PC-3 (cell line): Measurements from ENCODE around the gene SMIM26. TPM values are rescaled to one million over a fixed set of nuclear protein-coding genes. Genes with fewer than 3 reads are reported as not detected.

Experiments used
- ATAC-seq: fragments of 200-7000 bp; cut with Tn5 transposase; 2 replicates; pipeline ENCODE4 v1.9.1; 2020; ENCODE audit warnings: mild to moderate bottlenecking, moderate library complexity
- BruUV-seq: library from RNA; stranded (reverse); fragments of 400-500 nt; replicated peaks from 2 replicates; lab custom pipeline; 2021; lab: Mats Ljungman, UMichigan
- CTCF ChIA-PET: fragments of 300-600 bp; sonication (Branson Sonifier 250); formaldehyde crosslinking; loops from one replicate; lab custom pipeline; 2022; ENCODE audit warnings: antibody characterized with exemption; lab: Charles Lee
- POLR2A ChIA-PET: fragments of 300-600 bp; sonication (Branson Sonifier 250); formaldehyde crosslinking; loops from one replicate; lab custom pipeline; 2022; ENCODE audit warnings: antibody characterized with exemption; ENCODE audit not compliant: unreplicated experiment; lab: Charles Lee
- DNase-seq: peaks from one replicate; pipeline ENCODE4 v3.0.0-alpha.2; 2015
- H2AFZ ChIP-seq: fragments of 300-600 bp; sonication (generic); 2 replicates; pipeline ENCODE4 v1.6.0; 2016; ENCODE audit warnings: antibody characterized with exemption, low read length
- H3F3A ChIP-seq: fragments of 300-600 bp; sonication (generic); one replicate; pipeline ENCODE4 v1.6.0; 2017; ENCODE audit warnings: antibody characterized with exemption, low read length, control low read depth, mild to moderate bottlenecking; ENCODE audit not compliant: unreplicated experiment
- H3K27ac ChIP-seq: fragments of 300-600 bp; sonication (generic); 2 replicates; pipeline ENCODE4 v1.5.1; 2016; ENCODE audit warnings: mild to moderate bottlenecking, low read length
- H3K27me3 ChIP-seq: fragments of 300-600 bp; sonication (generic); 2 replicates; pipeline ENCODE4 v1.6.1; 2016; ENCODE audit warnings: low read length, mixed read lengths
- H3K36me3 ChIP-seq: fragments of 300-600 bp; sonication (generic); 2 replicates; pipeline ENCODE4 v1.6.1; 2016; ENCODE audit warnings: low read depth, mixed run types, low read length, mixed read lengths
- H3K4me1 ChIP-seq: fragments of 300-600 bp; sonication (generic); 2 replicates; pipeline ENCODE4 v1.5.1; 2016; ENCODE audit warnings: low read length; ENCODE audit not compliant: insufficient read depth
- H3K4me2 ChIP-seq: fragments of 300-600 bp; sonication (generic); 2 replicates; pipeline ENCODE4 v1.6.0; 2016; ENCODE audit warnings: low read length
- H3K4me3 ChIP-seq: fragments of 300-600 bp; sonication (generic); 2 replicates; pipeline ENCODE4 v1.5.1; 2016; ENCODE audit warnings: mild to moderate bottlenecking, low read length, mixed read lengths
- H3K79me2 ChIP-seq: fragments of 300-600 bp; sonication (generic); 2 replicates; pipeline ENCODE4 v1.6.1; 2017; ENCODE audit warnings: low read length, mixed read lengths
- H3K9ac ChIP-seq: fragments of 300-600 bp; sonication (generic); 2 replicates; pipeline ENCODE4 v1.6.0; 2016; ENCODE audit warnings: mild to moderate bottlenecking, low read length
- H3K9me2 ChIP-seq: fragments of 300-600 bp; sonication (generic); replicated peaks from 2 replicates; pipeline ENCODE4 v1.6.1; 2016; ENCODE audit warnings: mixed run types, low read length, mixed read lengths
- H3K9me3 ChIP-seq: fragments of 300-600 bp; sonication (generic); 2 replicates; pipeline ENCODE4 v1.6.1; 2016; ENCODE audit warnings: low read length, mixed read lengths
- H4K20me1 ChIP-seq: fragments of 300-600 bp; sonication (generic); 2 replicates; pipeline ENCODE4 v1.6.1; 2016; ENCODE audit warnings: low read length, mixed read lengths
- EZH2 ChIP-seq: fragments of 300-600 bp; sonication (generic); IDR thresholded peaks from one replicate; pipeline ENCODE4 v1.6.1; 2017; ENCODE audit warnings: antibody characterized with exemption, mild to moderate bottlenecking, low read length; ENCODE audit not compliant: unreplicated experiment
- EZH2phosphoT487 ChIP-seq: fragments of 300-600 bp; sonication (generic); IDR thresholded peaks from 2 replicates; pipeline ENCODE4 v1.6.1; 2018; ENCODE audit warnings: mild to moderate bottlenecking, antibody characterized with exemption, low read length, borderline replicate concordance
- intact Hi-C: fragments of 100-400 bp; cut with micrococcal nuclease; formaldehyde crosslinking; loops from 2 replicates; pipeline ENCODE4 v1.9.0; 2023
- total RNA-seq: library from RNA; depleted of rRNA; stranded (reverse); fragments of >200 nt; gene quantifications from 2 replicates; pipeline ENCODE4 v1.2.3, GENCODE V29; 2014
- TF ChIP-seq, protein P1 (sequence below): fragments of 300-600 bp; sonication (generic); conservative IDR thresholded peaks from 2 replicates; pipeline ENCODE4 v1.5.1; 2017; ENCODE audit warnings: antibody characterized with exemption, low read depth, mild to moderate bottlenecking, low read length

Gene SMIM26
- total RNA-seq, 1 experiment from 2014 or later: 83.6 TPM

DNA sequence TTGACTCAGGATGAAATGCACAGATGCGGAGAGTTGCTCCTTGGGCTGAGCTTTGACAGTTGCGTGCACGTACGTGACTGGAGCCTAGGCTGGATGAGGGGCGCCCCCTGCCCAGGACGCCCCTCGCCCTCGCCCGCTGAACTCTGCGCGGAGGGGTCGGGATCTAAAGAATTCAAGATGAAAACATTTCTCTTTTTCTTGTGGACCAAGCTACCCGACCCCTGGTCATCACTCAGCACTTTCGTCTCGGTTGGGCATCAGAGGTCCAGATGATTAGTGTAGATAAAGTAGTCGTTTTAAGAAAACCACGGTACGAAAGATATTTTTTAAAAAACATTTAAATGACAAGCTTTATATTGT lies 21.3 kb downstream of the SMIM26 start:
- Histone ChIP-seq H3K79me2 (peaks cover 42% of the 10 kb centered on the region), H3K4me3 (peak overlapping the region; percentile 75), H3K27ac (peak overlapping the region; percentile 61), H3K4me1 (peaks cover 14% of the 10 kb centered on the region; the same call in 1 of the 2 replicates), H3F3A (no peaks in the 10 kb centered on the region), H3K27me3 (no peaks in the 10 kb centered on the region), H3K9me3 (no peaks in the 10 kb centered on the region), H3K9ac (peak overlapping the region; percentile 89), H2AFZ (peak overlapping the region; percentile 85), H3K36me3 (no peaks in the 10 kb centered on the region), H3K9me2 (no peaks in the 10 kb centered on the region), H3K4me2 (peak overlapping the region; percentile 88), H4K20me1 (0 out of 2 replicates have a peak, but pooled peaks cover 3% of the 10 kb centered on the region)
- TSS peak; percentile 55 for BruUV-seq
- ChIA-PET CTCF (no interaction called here), POLR2A (interaction anchor here (0.5 kb wide), 1 partner anchor 1401 kb away, joined by 4 read pairs; no protein-coding TSS in a partner anchor)
- ATAC-seq (no peak), DNase-seq (no peak)
- TF ChIP-seq EZH2: no peak
- TF ChIP-seq, protein P1, sequence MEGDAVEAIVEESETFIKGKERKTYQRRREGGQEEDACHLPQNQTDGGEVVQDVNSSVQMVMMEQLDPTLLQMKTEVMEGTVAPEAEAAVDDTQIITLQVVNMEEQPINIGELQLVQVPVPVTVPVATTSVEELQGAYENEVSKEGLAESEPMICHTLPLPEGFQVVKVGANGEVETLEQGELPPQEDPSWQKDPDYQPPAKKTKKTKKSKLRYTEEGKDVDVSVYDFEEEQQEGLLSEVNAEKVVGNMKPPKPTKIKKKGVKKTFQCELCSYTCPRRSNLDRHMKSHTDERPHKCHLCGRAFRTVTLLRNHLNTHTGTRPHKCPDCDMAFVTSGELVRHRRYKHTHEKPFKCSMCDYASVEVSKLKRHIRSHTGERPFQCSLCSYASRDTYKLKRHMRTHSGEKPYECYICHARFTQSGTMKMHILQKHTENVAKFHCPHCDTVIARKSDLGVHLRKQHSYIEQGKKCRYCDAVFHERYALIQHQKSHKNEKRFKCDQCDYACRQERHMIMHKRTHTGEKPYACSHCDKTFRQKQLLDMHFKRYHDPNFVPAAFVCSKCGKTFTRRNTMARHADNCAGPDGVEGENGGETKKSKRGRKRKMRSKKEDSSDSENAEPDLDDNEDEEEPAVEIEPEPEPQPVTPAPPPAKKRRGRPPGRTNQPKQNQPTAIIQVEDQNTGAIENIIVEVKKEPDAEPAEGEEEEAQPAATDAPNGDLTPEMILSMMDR: no peak
- no peak for TF ChIP-seq EZH2phosphoT487
- intact Hi-C loops: loop anchor here (5.0 kb wide), 1 partner anchor 121 kb away; the partner anchor contains the start of genes DZANK1 and POLR3F

GRCh38 chr20:18589941-18590674 lies 22.9 kb downstream of the SMIM26 start:
- H3K4me3 ChIP-seq: 0 out of 2 replicates have a peak overlapping the region, but pooled peaks have one; percentile 3
- H3K27ac ChIP-seq: no peak overlapping the region
- no peak overlapping the region for H2AFZ ChIP-seq
- peaks cover 14% of the 10 kb centered on the region; the same call in 1 of the 2 replicates for H3K4me1 ChIP-seq
- ATAC-seq: no peak
- H4K20me1 ChIP-seq: 0 out of 2 replicates have a peak, but pooled peaks cover 3% of the 10 kb centered on the region
- no peak overlapping the region for H3K9ac ChIP-seq
- ChIA-PET POLR2A (no interaction called here), CTCF (no interaction called here)
- no peaks in the 10 kb centered on the region for H3K27me3 ChIP-seq
- no TSS peak for BruUV-seq
- H3F3A ChIP-seq: no peaks in the 10 kb centered on the region
- H3K9me3 ChIP-seq: no peaks in the 10 kb centered on the region
- no peak for DNase-seq
- intact Hi-C loops: loop anchor here (5.0 kb wide), 1 partner anchor 123 kb away; the partner anchor contains the start of genes DZANK1 and POLR3F
- peaks cover 42% of the 10 kb centered on the region for H3K79me2 ChIP-seq
- H3K4me2 ChIP-seq: peak overlapping the region; percentile 88
- H3K36me3 ChIP-seq: no peaks in the 10 kb centered on the region
- no peak for TF ChIP-seq EZH2phosphoT487
- TF ChIP-seq, protein P1: no peak
- no peak for TF ChIP-seq EZH2
- no peaks in the 10 kb centered on the region for H3K9me2 ChIP-seq

DNA sequence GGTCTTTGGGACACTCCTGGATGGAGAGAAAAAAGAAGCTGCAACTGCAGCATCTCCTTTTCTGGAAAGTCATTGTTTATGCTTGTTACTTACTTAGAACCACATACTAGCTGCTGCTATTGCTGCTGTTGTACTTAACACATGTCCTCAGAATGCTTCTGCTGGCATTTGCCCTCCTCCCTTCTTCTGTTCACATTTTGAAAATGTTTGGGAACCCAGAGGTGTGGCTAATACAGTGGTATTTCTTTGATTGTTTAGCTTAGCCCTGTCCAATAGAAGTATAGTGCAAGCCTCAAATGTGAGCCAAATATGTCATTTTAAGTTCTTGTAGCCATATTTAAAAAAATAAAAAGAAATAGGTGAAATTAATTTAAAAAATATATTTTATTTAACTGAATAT lies 29.0 kb downstream of the SMIM26 start:
- ATAC-seq (no peak), DNase-seq (no peak)
- Histone ChIP-seq H3K9ac (no peak overlapping the region), H3K4me3 (no peak overlapping the region), H2AFZ (no peak overlapping the region), H3K9me3 (no peaks in the 10 kb centered on the region; the same call in 1 of the 2 replicates), H3K4me2 (no peak overlapping the region), H3K79me2 (peaks cover 10% of the 10 kb centered on the region), H3K27ac (no peak overlapping the region), H4K20me1 (0 out of 2 replicates have a peak, but pooled peaks cover 3% of the 10 kb centered on the region), H3K9me2 (no peaks in the 10 kb centered on the region), H3K4me1 (no peaks in the 10 kb centered on the region), H3K36me3 (peaks cover 27% of the 10 kb centered on the region), H3F3A (no peaks in the 10 kb centered on the region), H3K27me3 (no peaks in the 10 kb centered on the region)
- ChIA-PET CTCF (no interaction called here), POLR2A (no interaction called here)
- intact Hi-C loops: no loop called here
- no peak for TF ChIP-seq EZH2
- TF ChIP-seq, protein P1: no peak
- no peak for TF ChIP-seq EZH2phosphoT487
- BruUV-seq: no TSS peak
